Loucy (cell line): ENCODE results near the gene PRKN.

Source experiments
- EZH2phosphoT487 ChIP-seq: fragments of 200-600 bp; IDR thresholded peaks from 2 replicates; pipeline ENCODE4 v1.6.1; 2018; ENCODE audit warnings: antibody characterized with exemption, mild to moderate bottlenecking, moderate library complexity, borderline replicate concordance
- TF ChIP-seq, protein P1 (sequence below): fragments of 200-600 bp; sonication (generic); conservative IDR thresholded peaks from 2 replicates; pipeline ENCODE4 v1.5.1; 2014; ENCODE audit warnings: mild to moderate bottlenecking, antibody characterized with exemption, low read length

GRCh38 chr6:162119341-162119740 is 608.2 kb downstream of the PRKN start:
- no peak for TF ChIP-seq EZH2phosphoT487
- TF ChIP-seq, protein P1, sequence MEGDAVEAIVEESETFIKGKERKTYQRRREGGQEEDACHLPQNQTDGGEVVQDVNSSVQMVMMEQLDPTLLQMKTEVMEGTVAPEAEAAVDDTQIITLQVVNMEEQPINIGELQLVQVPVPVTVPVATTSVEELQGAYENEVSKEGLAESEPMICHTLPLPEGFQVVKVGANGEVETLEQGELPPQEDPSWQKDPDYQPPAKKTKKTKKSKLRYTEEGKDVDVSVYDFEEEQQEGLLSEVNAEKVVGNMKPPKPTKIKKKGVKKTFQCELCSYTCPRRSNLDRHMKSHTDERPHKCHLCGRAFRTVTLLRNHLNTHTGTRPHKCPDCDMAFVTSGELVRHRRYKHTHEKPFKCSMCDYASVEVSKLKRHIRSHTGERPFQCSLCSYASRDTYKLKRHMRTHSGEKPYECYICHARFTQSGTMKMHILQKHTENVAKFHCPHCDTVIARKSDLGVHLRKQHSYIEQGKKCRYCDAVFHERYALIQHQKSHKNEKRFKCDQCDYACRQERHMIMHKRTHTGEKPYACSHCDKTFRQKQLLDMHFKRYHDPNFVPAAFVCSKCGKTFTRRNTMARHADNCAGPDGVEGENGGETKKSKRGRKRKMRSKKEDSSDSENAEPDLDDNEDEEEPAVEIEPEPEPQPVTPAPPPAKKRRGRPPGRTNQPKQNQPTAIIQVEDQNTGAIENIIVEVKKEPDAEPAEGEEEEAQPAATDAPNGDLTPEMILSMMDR: no peak
